ENCODE measurements around the gene AGAP5. TPM values are rescaled to one million over a fixed set of nuclear protein-coding genes. Genes with fewer than 3 reads are reported as not detected.
"Not testable (repeated sequence)": the region's sequence is repeated elsewhere in the genome, so short reads cannot be mapped to it uniquely, and the experiment has no call there.

AGAP5 gene
- total and polyA plus RNA-seq, 2 of the 8 experiments (the other 6 are each of a cell fraction or from before 2014, with no cell fraction given): 5.4 to 6.0 TPM

DNA sequence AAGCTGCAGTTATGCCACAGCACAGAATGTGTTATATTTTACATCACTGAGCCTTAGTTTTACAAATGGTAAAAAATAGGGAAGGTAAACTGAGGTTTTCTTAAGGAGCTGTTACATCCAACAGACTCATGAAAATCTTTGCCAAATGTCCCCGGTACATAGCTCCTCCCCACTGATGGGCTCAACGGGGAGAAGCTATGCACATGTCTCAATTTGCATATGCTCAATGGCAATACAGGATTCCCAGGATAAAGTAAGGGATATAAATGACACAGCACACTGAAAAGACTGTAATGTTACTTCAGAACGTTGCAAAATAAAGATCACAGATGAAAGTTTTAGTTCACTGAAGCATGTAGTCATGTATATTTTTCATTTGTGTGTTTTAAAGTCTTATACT, 16.6 kb upstream of the AGAP5 start:
- H3K27ac ChIP-seq (ENCODE audit: low read depth, low read length); H4K5ac ChIP-seq (ENCODE audit: insufficient read length, low read depth, low read length); H3K4me3 ChIP-seq (ENCODE audit: extremely low read depth in 1 of 4, insufficient read depth in 2 of 4, low read depth in 3 of 4, low read length in 4 of 4); H3K4me1 ChIP-seq (replicated peaks in 1 of 4; ENCODE audit: control insufficient read depth in 3 of 4, insufficient read depth in 4 of 4, low read length in 3 of 4); H3K79me2 ChIP-seq (ENCODE audit: control insufficient read depth in 1 of 2, insufficient read depth in 2 of 2, low read length in 2 of 2); H3K4me2 ChIP-seq (ENCODE audit: insufficient read depth in 1 of 2, low read depth in 2 of 2, low read length in 2 of 2); H3K9me3 ChIP-seq (ENCODE audit: insufficient read depth in 2 of 2, low read depth in 1 of 2, low read length in 1 of 2); H3K18ac ChIP-seq (ENCODE audit: extremely low read depth, low read length); H3K14ac ChIP-seq (ENCODE audit: insufficient read length); H2BK20ac ChIP-seq (ENCODE audit: low read length); H4K20me1 ChIP-seq (replicated peaks in 1 of 2; ENCODE audit: control insufficient read depth in 1 of 2, insufficient read depth in 2 of 2, low read length in 2 of 2); H4K8ac ChIP-seq (ENCODE audit: extremely low read depth, insufficient read depth, low read length); H3K4ac ChIP-seq (replicated peaks; ENCODE audit: insufficient read length, low read depth, low read length); H2BK120ac ChIP-seq (replicated peaks; ENCODE audit: low read depth, low read length); H3K79me1 ChIP-seq (ENCODE audit: low read depth, low read length); H3K23ac ChIP-seq (ENCODE audit: insufficient read length); H3K9ac ChIP-seq (replicated peaks in 1 of 4; ENCODE audit: extremely low read depth in 1 of 4, low read depth in 3 of 4, low read length in 3 of 4); H2BK15ac ChIP-seq (ENCODE audit: low read length); H3K23me2 ChIP-seq (ENCODE audit: low read depth, low read length); H2BK5ac ChIP-seq (ENCODE audit: low read depth, low read length); CTCF ChIA-PET (ENCODE audit: partially characterized antibody); FAIRE-seq; H3K56ac ChIP-seq (replicated peaks; ENCODE audit: insufficient read length, low read depth, low read length); DNase-seq (ENCODE audit: low read depth in 1 of 2, low spot score in 2 of 2); H4K91ac ChIP-seq (replicated peaks; ENCODE audit: insufficient read length, low read length); H2BK12ac ChIP-seq (ENCODE audit: low read depth, low read length); H2AFZ ChIP-seq (ENCODE audit: low read length); H3K27me3 ChIP-seq (replicated peaks in 1 of 4; ENCODE audit: control insufficient read depth in 3 of 4, extremely low read depth in 1 of 4, insufficient read depth in 3 of 4, low read length in 3 of 4); POLR2A ChIA-PET (ENCODE audit: partially characterized antibody); H2AK5ac ChIP-seq (ENCODE audit: low read depth, low read length): not testable (repeated sequence)
- H3K36me3 ChIP-seq (ENCODE audit: control insufficient read depth in 2 of 4, insufficient read depth in 4 of 4, low read length in 3 of 4): peaks cover 0 to 30% (median 7%) of the 10 kb centered on the region in 4 experiments; a peak in 4 of 8 replicates
- WGBS, 2 experiments (ENCODE audit: extremely low coverage in 1 of 2, insufficient coverage in 1 of 2, insufficient read length in 1 of 2, insufficient replicate concordance in 2 of 2, low coverage in 1 of 2, low lambda C conversion rate in 2 of 2, missing lambda C conversion rate in 1 of 2): 88% methylated on average over 3 of the region's 3 CpGs; no CpG with 5 or more reads in 1 of the 2 experiments

DNA sequence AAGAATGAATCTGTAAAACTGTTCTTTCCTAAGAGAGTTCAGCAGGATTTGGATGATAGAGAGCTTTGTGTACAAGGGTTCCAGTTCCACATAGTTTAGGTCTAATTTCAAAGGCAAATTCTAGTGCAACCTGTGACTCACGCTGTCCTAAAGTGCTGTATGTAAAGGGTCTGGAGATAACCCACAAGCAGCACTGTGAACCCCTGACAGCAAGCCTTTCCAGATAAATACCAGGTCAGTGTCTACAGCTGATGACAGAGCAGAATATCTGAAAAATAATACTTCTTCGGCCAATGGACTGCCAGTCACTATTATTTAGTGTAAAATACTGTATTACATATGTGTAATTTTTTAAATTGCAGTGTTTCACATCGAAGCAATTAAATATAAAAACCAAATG, 16.0 kb upstream of the AGAP5 start:
- H3K23ac ChIP-seq (ENCODE audit: insufficient read length); H4K8ac ChIP-seq (ENCODE audit: extremely low read depth, insufficient read depth, low read length); H3K27ac ChIP-seq (ENCODE audit: low read depth, low read length); H3K4me2 ChIP-seq (ENCODE audit: insufficient read depth in 1 of 2, low read depth in 2 of 2, low read length in 2 of 2); H3K9me3 ChIP-seq (ENCODE audit: insufficient read depth in 2 of 2, low read depth in 1 of 2, low read length in 1 of 2); H3K18ac ChIP-seq (ENCODE audit: extremely low read depth, low read length); H4K91ac ChIP-seq (replicated peaks; ENCODE audit: insufficient read length, low read length); H2AK5ac ChIP-seq (ENCODE audit: low read depth, low read length); H2BK120ac ChIP-seq (replicated peaks; ENCODE audit: low read depth, low read length); H2BK12ac ChIP-seq (ENCODE audit: low read depth, low read length); H3K4me1 ChIP-seq (replicated peaks in 1 of 4; ENCODE audit: control insufficient read depth in 3 of 4, insufficient read depth in 4 of 4, low read length in 3 of 4); DNase-seq (ENCODE audit: low read depth in 1 of 2, low spot score in 2 of 2); POLR2A ChIA-PET (ENCODE audit: partially characterized antibody); H3K23me2 ChIP-seq (ENCODE audit: low read depth, low read length); H4K20me1 ChIP-seq (replicated peaks in 1 of 2; ENCODE audit: control insufficient read depth in 1 of 2, insufficient read depth in 2 of 2, low read length in 2 of 2); H3K79me2 ChIP-seq (ENCODE audit: control insufficient read depth in 1 of 2, insufficient read depth in 2 of 2, low read length in 2 of 2); H3K4me3 ChIP-seq (ENCODE audit: extremely low read depth in 1 of 4, insufficient read depth in 2 of 4, low read depth in 3 of 4, low read length in 4 of 4); FAIRE-seq; H3K56ac ChIP-seq (replicated peaks; ENCODE audit: insufficient read length, low read depth, low read length); H2BK5ac ChIP-seq (ENCODE audit: low read depth, low read length); H2BK20ac ChIP-seq (ENCODE audit: low read length); H3K4ac ChIP-seq (replicated peaks; ENCODE audit: insufficient read length, low read depth, low read length); CTCF ChIA-PET (ENCODE audit: partially characterized antibody); H2AFZ ChIP-seq (ENCODE audit: low read length); H2BK15ac ChIP-seq (ENCODE audit: low read length); H3K27me3 ChIP-seq (replicated peaks in 1 of 4; ENCODE audit: control insufficient read depth in 3 of 4, extremely low read depth in 1 of 4, insufficient read depth in 3 of 4, low read length in 3 of 4); H3K14ac ChIP-seq (ENCODE audit: insufficient read length); H4K5ac ChIP-seq (ENCODE audit: insufficient read length, low read depth, low read length); H3K9ac ChIP-seq (replicated peaks in 1 of 4; ENCODE audit: extremely low read depth in 1 of 4, low read depth in 3 of 4, low read length in 3 of 4); H3K79me1 ChIP-seq (ENCODE audit: low read depth, low read length): not testable (repeated sequence)
- 100% methylated on average over 3 of the region's 3 CpGs; no CpG with 5 or more reads in 1 of the 2 experiments for WGBS, 2 experiments (ENCODE audit: extremely low coverage in 1 of 2, insufficient coverage in 1 of 2, insufficient read length in 1 of 2, insufficient replicate concordance in 2 of 2, low coverage in 1 of 2, low lambda C conversion rate in 2 of 2, missing lambda C conversion rate in 1 of 2)
- H3K36me3 ChIP-seq (ENCODE audit: control insufficient read depth in 2 of 4, insufficient read depth in 4 of 4, low read length in 3 of 4): peaks cover 0 to 26% (median 6%) of the 10 kb centered on the region in 4 experiments; a peak in 4 of 8 replicates
